ENCODE measurements around the gene ARX. TPM values are rescaled to one million over a fixed set of nuclear protein-coding genes. Genes with fewer than 3 reads are reported as not detected.

ARX gene
- total RNA-seq, 1 experiment from 2014 or later = 0.24 TPM

GRCh38 chrX:25004040-25004439, 11.7 kb downstream of the ARX start:
- no peak overlapping the region for H3T11ph ChIP-seq (ENCODE audit: low read length)
- no peak overlapping the region for H3K4ac ChIP-seq (ENCODE audit: low read depth, low read length)
- no peak for TF ChIP-seq CTCF (conservative IDR thresholded peaks at IDR 0.05)
- peak overlapping the region; percentile 48 to 79 for H3K4me3 Mint-ChIP-seq
- peaks cover 28% of the 10 kb centered on the region for H3K23me2 ChIP-seq (ENCODE audit: insufficient read length, low read depth, low read length, poor library complexity, severe bottlenecking)
- H2BK15ac ChIP-seq (ENCODE audit: low read depth, low read length) = no peak overlapping the region
- peaks cover 98% of the 10 kb centered on the region for H3K27me3 Mint-ChIP-seq (ENCODE audit: low read depth)
- no peak for DNase-seq
- H2BK20ac ChIP-seq (ENCODE audit: low read depth, low read length, poor library complexity, severe bottlenecking) = no peak overlapping the region
- no peak overlapping the region for H3K56ac ChIP-seq (ENCODE audit: insufficient read length, low read depth, low read length)
- H3K27ac ChIP-seq (ENCODE audit: insufficient read length, low read depth, low read length) = no peak overlapping the region
- peaks cover 52 to 69% of the 10 kb centered on the region in 2 experiments for H3K4me1 Mint-ChIP-seq
- no peak overlapping the region for H3K23ac ChIP-seq (ENCODE audit: insufficient read length, low read depth, low read length)
- no peak overlapping the region for H3K18ac ChIP-seq (ENCODE audit: insufficient read length, low read depth, low read length)
- H2BK12ac ChIP-seq (ENCODE audit: insufficient read length, low read depth, low read length) = no peak overlapping the region
- H3K14ac ChIP-seq (ENCODE audit: insufficient read depth, low read length) = no peak overlapping the region
- no peaks in the 10 kb centered on the region for H3K79me1 ChIP-seq (ENCODE audit: insufficient read depth, low read depth, low read length, poor library complexity, severe bottlenecking)
- H3K79me2 ChIP-seq (ENCODE audit: insufficient read depth, low read length) = no peaks in the 10 kb centered on the region
- peaks cover 6 to 8% of the 10 kb centered on the region in 2 experiments; a peak in 4 of 5 replicates for H3K9me3 Mint-ChIP-seq
- no peak overlapping the region for H2AK5ac ChIP-seq (ENCODE audit: insufficient read length, low read length)
- H4K8ac ChIP-seq (replicated peaks; ENCODE audit: insufficient read length, low read depth, low read length) = no peak overlapping the region
- no peak overlapping the region for H2AFZ ChIP-seq (ENCODE audit: low read length)
- H4K5ac ChIP-seq (ENCODE audit: insufficient read length, low read depth, low read length) = no peak overlapping the region
- 0 out of 2 replicates have a peak, but pooled peaks cover 2% of the 10 kb centered on the region for H3K4me1 ChIP-seq (ENCODE audit: insufficient read depth, low read length)
- no peak overlapping the region for H3K9ac ChIP-seq (ENCODE audit: extremely low read depth, insufficient read length, low read length)
- H3K9me3 ChIP-seq (ENCODE audit: control insufficient read depth, low read depth, low read length) = no peaks in the 10 kb centered on the region
- peaks cover 0 to 10% (median 0%) of the 10 kb centered on the region in 3 experiments; a peak in 3 of 7 replicates for H3K36me3 Mint-ChIP-seq (ENCODE audit: insufficient read depth in 1 of 3, low read depth in 3 of 3)
- H4K91ac ChIP-seq (ENCODE audit: insufficient read length, low read depth, low read length) = no peak overlapping the region
- H4K20me1 ChIP-seq (ENCODE audit: control insufficient read depth, insufficient read depth, insufficient read length) = no peaks in the 10 kb centered on the region
- H3K27me3 ChIP-seq (ENCODE audit: insufficient read depth, low read length) = peaks cover 76% of the 10 kb centered on the region
- peak overlapping the region; percentile 55 for H3K4me2 ChIP-seq (ENCODE audit: insufficient read depth, insufficient read length, low read length)
- H3K27ac Mint-ChIP-seq = no peak overlapping the region
- H2BK5ac ChIP-seq (ENCODE audit: insufficient read length, low read length) = no peak overlapping the region
- no CpG with 5 or more reads among the region's 10 CpGs for WGBS (ENCODE audit: extremely low coverage, insufficient read length, low lambda C conversion rate)
- H2BK120ac ChIP-seq (ENCODE audit: low read depth, low read length, poor library complexity, severe bottlenecking) = no peak overlapping the region
